ENCODE data around the gene PROM1. TPM values are rescaled to one million over a fixed set of nuclear protein-coding genes. Genes with fewer than 3 reads are reported as not detected.

The PROM1 gene
- total RNA-seq, 1 experiment from 2014 or later = 17.7 TPM

- TF ChIP-seq CTCF (IDR thresholded peaks at IDR 0.05 in 2 of 3, conservative IDR thresholded peaks at IDR 0.05 in 1 of 3; ENCODE audit: borderline replicate concordance in 1 of 3, insufficient read depth in 1 of 3, low read depth in 2 of 3, low read length in 2 of 3) (no peak), ZNF274 (IDR thresholded peaks at IDR 0.05; ENCODE audit: low read depth, low read length) (no peak)
These were observed 152.2 kb downstream of the PROM1 start (continued) for GRCh38 chr4:15931451-15932210.

GRCh38 chr4:15930314-15930713, 153.5 kb downstream of the PROM1 start:
- H4K20me1 ChIP-seq (ENCODE audit: insufficient read depth) = no peaks in the 10 kb centered on the region
- POLR2A ChIA-PET = no interaction called here
- ATAC-seq (no peak), DNase-seq (ENCODE audit: low read depth, low spot score) (no peak)
- intact Hi-C loops (cut with micrococcal nuclease) = no loop called here
- no peaks in the 10 kb centered on the region for H3K27me3 ChIP-seq (ENCODE audit: insufficient read depth, low read length)
- BruUV-seq (replicated peaks) = no TSS peak
- no peaks in the 10 kb centered on the region for H3K9me3 ChIP-seq (ENCODE audit: control insufficient read depth in 1 of 2, insufficient read depth in 1 of 2, low read depth in 1 of 2, low read length in 2 of 2)
- CTCF ChIA-PET = no interaction called here
- RAD21 ChIA-PET (ENCODE audit: low non-redundant PET in 1 of 2, low total read pairs in 2 of 2, uncharacterized antibody in 2 of 2, unreplicated experiment in 2 of 2) = no interaction called here
- H3K36me3 ChIP-seq (ENCODE audit: control insufficient read depth in 1 of 2, insufficient read depth in 2 of 2, low read length in 2 of 2) = no peaks in the 10 kb centered on the region
- H3K9ac ChIP-seq (ENCODE audit: low read length) = no peak overlapping the region
- no peak overlapping the region for H3K4me3 ChIP-seq (replicated peaks in 1 of 2; ENCODE audit: low read depth in 1 of 2, low read length in 2 of 2)
- no peaks in the 10 kb centered on the region for H3K9me2 ChIP-seq (ENCODE audit: insufficient read depth)
- H3K27ac ChIP-seq (ENCODE audit: low read depth, low read length) = no peak overlapping the region
- no peak overlapping the region for H3K4me2 ChIP-seq (ENCODE audit: low read length)
- H3K4me1 ChIP-seq (ENCODE audit: control insufficient read depth in 1 of 2, insufficient read depth in 2 of 2, low read length in 2 of 2) = no peaks in the 10 kb centered on the region
- H3K79me2 ChIP-seq (ENCODE audit: insufficient read depth, low read length) = no peaks in the 10 kb centered on the region
- H2AFZ ChIP-seq (ENCODE audit: low read depth, low read length, poor library complexity, severe bottlenecking) = no peak overlapping the region
- TF ChIP-seq EZH2phosphoT487 (IDR thresholded peaks at IDR 0.05; ENCODE audit: borderline replicate concordance) (no peak), TCF7L2 (IDR thresholded peaks at IDR 0.05; ENCODE audit: borderline replicate concordance, extremely low read depth, insufficient read depth, insufficient read length) (no peak), CTCF (IDR thresholded peaks at IDR 0.05 in 2 of 3, conservative IDR thresholded peaks at IDR 0.05 in 1 of 3; ENCODE audit: borderline replicate concordance in 1 of 3, insufficient read depth in 1 of 3, low read depth in 2 of 3, low read length in 2 of 3) (no peak), ZBTB33 (IDR thresholded peaks at IDR 0.05; ENCODE audit: extremely low read depth, insufficient replicate concordance, low read length) (no peak), POLR2A (IDR thresholded peaks at IDR 0.05; ENCODE audit: borderline replicate concordance, extremely low read depth, insufficient read depth, insufficient read length) (no peak), SRF (IDR thresholded peaks at IDR 0.05; ENCODE audit: low read depth) (no peak), YY1 (IDR thresholded peaks at IDR 0.05; ENCODE audit: extremely low read depth, insufficient replicate concordance, low read depth, low read length) (no peak), CEBPB (IDR thresholded peaks at IDR 0.05; ENCODE audit: low read depth) (no peak), ZNF274 (IDR thresholded peaks at IDR 0.05; ENCODE audit: low read depth, low read length) (no peak), RAD21 (IDR thresholded peaks at IDR 0.05; ENCODE audit: low read depth) (no peak), ATF3 (IDR thresholded peaks at IDR 0.05) (no peak), FOSL1 (IDR thresholded peaks at IDR 0.05; ENCODE audit: low read depth) (no peak), EZH2 (IDR thresholded peaks at IDR 0.05) (no peak), ELF1 (IDR thresholded peaks at IDR 0.05; ENCODE audit: borderline replicate concordance, low read depth) (no peak), MAX (IDR thresholded peaks at IDR 0.05) (no peak), SP1 (IDR thresholded peaks at IDR 0.05; ENCODE audit: low read depth) (no peak), JUND (IDR thresholded peaks at IDR 0.05) (no peak)

Data from HCT116 (cell line).